HG02763 (cell line): ENCODE results near the gene FUZ.

Experiments
- ATAC-seq: cut with Tn5 transposase; IDR thresholded peaks from one replicate; pipeline ENCODE4 v1.9.1; 2021; ENCODE audit warnings: mild to moderate bottlenecking, moderate library complexity; ENCODE audit not compliant: unreplicated experiment

Gene FUZ

GRCh38 chr19:49807904-49808675, 5.0 kb downstream of the FUZ start:
- no peak for ATAC-seq

GRCh38 chr19:49807058-49807903, 5.8 kb downstream of the FUZ start:
- ATAC-seq: no peak

GRCh38 chr19:49806620-49806959, 6.5 kb downstream of the FUZ start:
- ATAC-seq: no peak

GRCh38 chr19:49805822-49806619, 7.1 kb downstream of the FUZ start:
- no peak for ATAC-seq

- ATAC-seq: no peak
Observed at GRCh38 chr19:49803529-49803856, 9.6 kb downstream of the FUZ start.

GRCh38 chr19:49802836-49803528, 10.1 kb downstream of the FUZ start:
- ATAC-seq: no peak

GRCh38 chr19:49801966-49802661, 11.0 kb downstream of the FUZ start:
- no peak for ATAC-seq

GRCh38 chr19:49801401-49801888, 11.6 kb downstream of the FUZ start:
- ATAC-seq: no peak

GRCh38 chr19:49800771-49801170, 12.3 kb downstream of the FUZ start:
- no peak for ATAC-seq

GRCh38 chr19:49799798-49800376, 13.2 kb downstream of the FUZ start:
- ATAC-seq: no peak

- no peak for ATAC-seq
Observed at GRCh38 chr19:49799271-49799797, 13.8 kb downstream of the FUZ start.

GRCh38 chr19:49798574-49798973, 14.5 kb downstream of the FUZ start:
- ATAC-seq: no peak

GRCh38 chr19:49795615-49796014, 17.5 kb downstream of the FUZ start:
- no peak for ATAC-seq

GRCh38 chr19:49793561-49793840, 19.6 kb downstream of the FUZ start:
- ATAC-seq: no peak

GRCh38 chr19:49792829-49793560, 20.1 kb downstream of the FUZ start:
- ATAC-seq: no peak

- ATAC-seq: no peak
Observed at GRCh38 chr19:49791776-49792445, 21.2 kb downstream of the FUZ start.

GRCh38 chr19:49790866-49791265, 22.2 kb downstream of the FUZ start:
- ATAC-seq: no peak

GRCh38 chr19:49788857-49789256, 24.2 kb downstream of the FUZ start:
- ATAC-seq: no peak

GRCh38 chr19:49787746-49788145, 25.3 kb downstream of the FUZ start:
- no peak for ATAC-seq
